Thyroid gland (tissue), 4 donors: Measurements from ENCODE around the gene KLF12. TPM values are rescaled to one million over a fixed set of nuclear protein-coding genes. Genes with fewer than 3 reads are reported as not detected.

Source experiments
- DNase-seq, 2 donors: peaks; one replicate each; pipeline ENCODE4 v3.0.0-alpha.2; 2019
- H3K27ac ChIP-seq, 3 donors: fragments of 200-600 bp; sonication (generic); 1 replicate in 2 of 3; 2 replicates in 1 of 3; pipeline ENCODE4 v1.5.1; 2016 to 2019; ENCODE audit warnings: mild to moderate bottlenecking in 1 of 3, moderate library complexity in 1 of 3
- H3K27me3 ChIP-seq: fragments of 200-600 bp; sonication (generic); one replicate; pipeline ENCODE4 v1.5.1; 2019
- H3K36me3 ChIP-seq, 2 donors: fragments of 200-600 bp; sonication (generic); one replicate each; pipeline ENCODE4 v1.5.1; 2016 to 2019
- H3K4me1 ChIP-seq, 2 donors: fragments of 200-600 bp; sonication (generic); one replicate each; pipeline ENCODE4 v1.5.1; 2017 to 2019
- H3K4me3 ChIP-seq, 3 donors: fragments of 200-600 bp; sonication (generic); replicated peaks in 1 of 3; 1 replicate in 2 of 3; 2 replicates in 1 of 3; pipeline ENCODE4 v1.5.1; 2016; ENCODE audit warnings: mild to moderate bottlenecking in 1 of 3
- H3K9me3 ChIP-seq: fragments of 200-600 bp; sonication (generic); one replicate; pipeline ENCODE4 v1.5.1; 2017
- CTCF ChIP-seq, 6 experiments: fragments of 200-600 bp in 3 of 6; fragments of 450-650 bp in 3 of 6; sonication (generic) in 3 of 6; IDR thresholded peaks; one replicate each; pipeline ENCODE4 v1.5.1; 2016 to 2019; ENCODE audit warnings: antibody characterized with exemption in 6 of 6, mild to moderate bottlenecking in 2 of 6, inconsistent platforms in 1 of 6, moderate library complexity in 1 of 6
- POLR2A ChIP-seq, 2 donors: fragments of 450-650 bp; IDR thresholded peaks; one replicate each; pipeline ENCODE4 v1.6.1; 2017; ENCODE audit warnings: antibody characterized with exemption in 2 of 2, mild to moderate bottlenecking in 2 of 2, moderate library complexity in 1 of 2
- WGBS, 2 donors: methylation state at CpG; one replicate each; pipeline ENCODE4 v1.1.5; 2017; 5-methylcytosine and 5-hydroxymethylcytosine counted together
- intact Hi-C: fragments of 100-400 bp; cut with DNase I; formaldehyde crosslinking; loops from one replicate; pipeline ENCODE4 v1.15.1; 2023
- total RNA-seq, 4 donors: library from RNA; depleted of rRNA; stranded (reverse); fragments of >200 nt; gene quantifications; one replicate each; pipeline ENCODE4 v1.2.3, GENCODE V29; 2016

KLF12 gene
- total RNA-seq, 4 donors from 2014 or later = 3.2 to 6.1 (median 5.3) TPM

GRCh38 chr13:74105871-74106270 is 28.3 kb downstream of the KLF12 start:
- no peak for DNase-seq
- TF ChIP-seq CTCF (IDR thresholded peaks at IDR 0.05) (no peak), POLR2A (IDR thresholded peaks at IDR 0.05) (no peak)
- no peaks in the 10 kb centered on the region for H3K4me1 ChIP-seq
- intact Hi-C loops = no loop called here
- no peaks in the 10 kb centered on the region for H3K9me3 ChIP-seq
- no peak overlapping the region for H3K27ac ChIP-seq
- H3K36me3 ChIP-seq = no peaks in the 10 kb centered on the region
- no peaks in the 10 kb centered on the region for H3K27me3 ChIP-seq
- no peak overlapping the region for H3K4me3 ChIP-seq

- no peak overlapping the region for H3K4me3 ChIP-seq
- no peak for DNase-seq
- intact Hi-C loops = no loop called here
- H3K4me1 ChIP-seq = no peaks in the 10 kb centered on the region
- WGBS, 2 donors = 88 to 90% methylated on average over 3 of the region's 3 CpGs
- no peak overlapping the region for H3K27ac ChIP-seq
- TF ChIP-seq POLR2A (IDR thresholded peaks at IDR 0.05) (no peak), CTCF (IDR thresholded peaks at IDR 0.05) (no peak)
- H3K27me3 ChIP-seq = no peaks in the 10 kb centered on the region
- no peaks in the 10 kb centered on the region for H3K9me3 ChIP-seq
- H3K36me3 ChIP-seq = no peaks in the 10 kb centered on the region
Measured at GRCh38 chr13:74104661-74105275, 29.4 kb downstream of the KLF12 start.

- no peaks in the 10 kb centered on the region for H3K9me3 ChIP-seq
- H3K4me1 ChIP-seq = no peaks in the 10 kb centered on the region
- TF ChIP-seq CTCF (IDR thresholded peaks at IDR 0.05) (no peak), POLR2A (IDR thresholded peaks at IDR 0.05) (no peak)
- no peak for DNase-seq
- 68 to 70% methylated on average over 3 of the region's 3 CpGs for WGBS, 2 donors
- intact Hi-C loops = no loop called here
- no peak overlapping the region for H3K27ac ChIP-seq
- H3K36me3 ChIP-seq = no peaks in the 10 kb centered on the region
- H3K4me3 ChIP-seq = no peak overlapping the region
- H3K27me3 ChIP-seq = no peaks in the 10 kb centered on the region
Measured at GRCh38 chr13:74103970-74104555, 30.1 kb downstream of the KLF12 start.

GRCh38 chr13:74103196-74103595 is 31.0 kb downstream of the KLF12 start:
- Histone ChIP-seq H3K27me3 (no peaks in the 10 kb centered on the region), H3K27ac (no peak overlapping the region), H3K4me1 (no peaks in the 10 kb centered on the region), H3K9me3 (no peaks in the 10 kb centered on the region), H3K4me3 (no peak overlapping the region), H3K36me3 (no peaks in the 10 kb centered on the region)
- intact Hi-C loops = no loop called here
- WGBS, 2 donors = 92 to 95% methylated on average over 6 of the region's 6 CpGs
- no peak for DNase-seq
- no peak for TF ChIP-seq POLR2A (IDR thresholded peaks at IDR 0.05)
- TF ChIP-seq CTCF (IDR thresholded peaks at IDR 0.05) = no peak

- H3K9me3 ChIP-seq = no peaks in the 10 kb centered on the region
- 90 to 100% methylated on average over 1 of the region's 1 CpG for WGBS, 2 donors
- TF ChIP-seq CTCF (IDR thresholded peaks at IDR 0.05) (no peak), POLR2A (IDR thresholded peaks at IDR 0.05) (no peak)
- H3K4me1 ChIP-seq = no peaks in the 10 kb centered on the region
- intact Hi-C loops = no loop called here
- H3K27me3 ChIP-seq = no peaks in the 10 kb centered on the region
- H3K4me3 ChIP-seq = no peak overlapping the region
- no peak overlapping the region for H3K27ac ChIP-seq
- no peaks in the 10 kb centered on the region for H3K36me3 ChIP-seq
- no peak for DNase-seq
Measured at GRCh38 chr13:74102691-74103090, 31.5 kb downstream of the KLF12 start.
